Activated CD4-positive, alpha-beta T cell treated with anti-CD3 and anti-CD28 coated beads for 48 hours (primary cell): ENCODE data around the gene CCDC122.

Experiments used
- DNase-seq: peaks from one replicate; pipeline ENCODE4 v3.0.0-alpha.2; 2020

Gene CCDC122

DNA sequence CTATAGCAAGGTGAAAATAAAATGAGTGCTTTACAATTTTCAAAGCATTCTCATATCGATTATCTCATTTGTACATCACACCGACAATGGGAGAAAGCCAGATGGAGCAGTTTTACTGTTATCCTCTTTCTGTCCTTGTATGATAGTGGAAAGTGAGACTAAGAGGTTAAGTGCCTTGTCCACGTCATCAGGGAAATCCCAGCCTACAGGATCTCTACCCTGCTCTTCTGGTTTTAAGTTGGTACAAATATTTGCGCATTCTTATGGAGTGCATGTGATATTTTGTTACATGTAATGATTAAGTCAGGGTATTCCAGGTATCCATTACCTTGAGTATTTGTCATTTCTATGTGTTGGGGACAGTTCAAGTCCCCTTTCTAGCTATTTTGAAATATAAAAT, 80.3 kb downstream of the CCDC122 start:
- peak; percentile 6 for DNase-seq

DNA sequence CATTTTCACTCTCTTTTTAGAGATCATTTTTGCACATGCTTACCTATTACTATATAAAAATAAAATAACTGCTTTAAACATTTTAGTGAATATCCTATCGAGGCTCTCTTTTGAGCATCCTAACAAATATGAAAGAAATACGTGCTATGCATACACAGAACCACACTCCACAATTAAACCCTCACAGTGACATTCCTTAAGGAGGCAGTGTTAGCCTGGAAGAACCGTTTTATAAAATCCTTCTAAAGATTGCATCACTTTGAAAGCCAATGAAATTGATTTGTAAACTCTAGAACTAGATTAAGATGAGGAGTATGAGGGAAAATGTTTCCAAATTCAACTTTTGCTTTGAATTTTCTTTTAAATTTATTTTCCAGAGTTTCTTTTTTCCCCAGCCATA, 81.7 kb downstream of the CCDC122 start:
- no peak for DNase-seq

DNA sequence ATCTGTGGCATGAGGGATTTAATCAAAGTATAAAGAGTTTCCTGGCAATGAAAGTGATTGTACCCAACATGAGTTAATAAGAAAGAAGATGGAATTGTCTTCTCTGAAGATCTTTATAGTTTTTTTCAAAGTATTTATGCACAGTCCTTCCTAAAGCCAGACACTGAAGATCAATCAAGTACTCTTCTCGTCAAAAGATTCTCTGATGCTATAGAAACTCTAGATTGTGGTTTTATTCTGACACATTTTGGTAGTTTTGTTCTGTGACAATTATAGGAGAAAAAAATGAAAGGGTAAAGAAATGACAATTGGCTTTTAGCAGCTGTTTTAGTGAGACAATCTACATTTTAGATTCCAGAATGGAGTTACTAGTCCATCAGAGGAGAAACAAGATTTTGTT, 82.4 kb downstream of the CCDC122 start:
- no peak for DNase-seq

DNA sequence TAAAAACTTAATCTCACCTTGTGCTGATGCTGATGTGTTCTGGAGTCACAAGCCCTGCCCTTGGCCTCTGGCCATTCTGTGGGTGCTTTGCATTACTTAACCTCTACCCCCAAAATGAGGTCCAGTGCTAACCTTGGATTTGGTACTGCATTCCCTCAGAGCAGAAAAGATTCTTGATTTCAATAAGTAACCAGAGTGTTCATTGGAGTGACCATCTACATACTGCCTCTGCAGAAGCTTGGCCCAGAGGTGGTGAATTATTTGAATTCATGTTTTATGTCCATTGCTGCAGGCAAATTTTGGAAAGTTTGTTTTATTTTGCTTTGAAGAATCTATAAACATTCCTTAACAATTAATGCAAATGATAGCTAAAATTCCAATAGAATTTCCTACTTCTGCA, 85.1 kb downstream of the CCDC122 start:
- DNase-seq: no peak

DNA sequence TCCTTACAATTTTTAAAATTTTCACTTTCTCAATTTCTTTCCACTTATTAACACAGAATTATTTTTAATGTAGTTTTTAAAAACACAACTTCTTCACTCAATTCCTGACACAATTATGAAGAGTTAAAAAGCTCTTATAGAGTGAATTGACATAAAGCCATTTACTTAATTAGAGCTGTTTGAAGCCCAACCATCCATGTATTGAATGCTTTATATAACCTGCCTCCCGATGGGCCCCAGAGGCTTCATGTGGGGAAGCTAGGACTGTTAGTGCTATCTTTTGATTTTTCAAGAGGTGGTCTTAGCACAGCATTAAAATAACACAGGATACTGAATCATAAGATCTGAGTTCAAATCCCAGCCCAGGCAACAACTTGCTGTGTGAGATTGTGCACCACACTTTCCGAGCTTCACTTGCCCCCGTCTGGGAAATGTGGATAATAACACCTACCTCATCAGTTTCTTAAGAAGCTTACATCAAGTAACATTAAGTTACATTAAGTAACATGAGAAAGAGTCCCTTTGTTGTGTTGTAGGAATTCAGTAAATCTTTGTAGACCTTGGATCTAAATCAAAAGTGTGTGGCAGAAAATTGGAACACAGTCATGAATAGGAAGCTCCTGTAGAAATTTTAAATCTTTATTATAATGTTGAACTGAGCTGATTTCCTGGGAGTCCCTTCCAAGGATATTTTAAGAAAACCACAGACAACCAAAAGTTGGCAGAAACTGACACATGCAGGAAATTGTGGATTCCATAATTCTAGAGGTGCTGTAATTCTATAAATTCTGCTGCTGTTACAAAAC, 87.3 kb downstream of the CCDC122 start:
- DNase-seq: no peak

DNA sequence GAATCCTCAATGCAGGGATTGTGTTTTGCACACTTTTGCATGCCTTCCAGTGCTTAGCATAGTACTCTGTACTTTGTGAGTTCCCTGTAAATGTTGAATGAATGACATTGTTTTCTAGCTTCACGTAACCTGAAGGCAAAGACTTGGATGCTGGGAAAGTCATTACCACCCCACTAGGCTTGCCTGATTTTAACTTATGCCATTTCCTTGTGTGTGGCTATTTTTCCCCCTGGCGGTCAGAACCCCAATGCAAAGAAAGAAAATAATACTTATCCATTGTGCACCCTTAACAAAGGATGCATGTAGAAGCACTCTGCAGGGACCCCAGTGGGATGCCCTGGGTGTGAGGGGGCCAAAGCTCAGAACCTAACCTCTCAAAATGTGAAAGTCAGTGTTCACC, 91.5 kb downstream of the CCDC122 start:
- no peak for DNase-seq

DNA sequence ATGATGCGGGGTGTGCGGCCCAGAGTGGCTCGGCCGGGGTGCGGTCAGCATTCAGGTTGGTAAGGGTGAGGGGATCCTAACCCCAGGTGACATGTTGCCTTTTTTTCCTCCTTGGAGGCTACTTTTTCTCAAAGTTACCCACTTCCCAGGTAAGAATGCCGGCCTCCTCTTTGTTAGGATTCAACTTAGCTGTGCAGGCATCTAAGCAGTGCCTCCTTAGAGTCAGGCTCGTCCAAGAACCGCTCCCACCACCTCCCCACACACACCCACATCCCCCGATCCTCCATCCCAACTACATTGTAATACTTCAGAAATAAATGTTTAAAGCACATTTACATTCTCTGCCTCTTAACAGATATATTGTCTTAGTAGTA, 92.0 kb downstream of the CCDC122 start:
- DNase-seq: no peak

DNA sequence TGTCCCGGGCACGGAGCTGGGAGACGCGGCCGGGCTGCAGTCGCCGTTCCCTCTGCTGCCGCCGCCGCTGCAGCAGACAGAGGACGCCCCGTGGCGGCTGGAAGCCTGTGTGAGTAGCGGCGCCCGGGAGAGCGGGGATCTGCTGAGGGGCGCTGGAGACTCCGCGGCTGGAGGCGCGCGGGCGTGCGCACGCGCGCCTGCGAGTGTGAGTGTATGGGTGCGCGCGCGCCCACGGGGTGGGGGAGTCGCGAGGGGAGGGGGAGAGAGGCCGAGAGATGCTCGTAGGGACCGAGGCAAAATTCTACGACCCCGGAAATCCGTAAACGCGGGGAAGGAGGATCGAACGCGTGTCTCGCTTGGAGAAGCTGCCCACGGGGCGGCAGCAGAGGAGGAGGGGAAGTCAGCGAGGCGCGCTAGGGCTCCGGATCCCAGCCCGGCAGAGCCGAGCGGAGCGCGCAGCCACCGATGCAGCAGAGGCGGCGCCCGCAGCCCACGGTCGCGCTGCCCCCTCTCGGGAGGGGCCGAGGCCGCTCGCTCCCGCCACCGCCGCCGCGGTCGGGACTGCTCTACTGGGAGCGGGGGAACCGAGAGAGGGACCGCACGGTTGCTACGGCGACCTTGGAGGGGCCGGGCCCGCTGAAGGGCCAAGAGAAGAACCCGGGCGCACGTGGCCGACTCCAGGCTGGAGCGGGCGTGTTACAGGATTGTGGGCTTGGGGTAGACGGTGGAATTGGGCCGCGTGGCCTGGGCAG, 92.6 kb downstream of the CCDC122 start, which contains the start of gene ENOX1:
Gene ENOX1, minus strand, starts transcription at position 207 of the 752 bp plus-strand sequence.
- DNase-seq: peak; percentile 50

DNA sequence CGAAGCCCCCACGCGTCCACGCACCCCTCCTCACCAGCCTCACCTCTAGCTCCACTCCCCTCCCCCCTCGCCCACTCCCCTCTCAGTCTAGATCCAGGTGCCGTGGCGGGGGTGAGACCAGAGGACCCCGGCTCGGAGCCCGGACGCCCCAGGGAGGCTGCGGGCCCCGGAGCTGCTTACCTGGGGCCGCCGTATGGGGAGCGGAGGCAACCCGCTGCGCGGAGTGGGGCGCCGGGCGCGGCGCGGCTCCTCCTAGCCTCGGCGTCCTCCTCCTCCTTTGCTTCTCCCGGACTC, 93.1 kb downstream of the CCDC122 start:
- no peak for DNase-seq
